22Rv1 (cell line): ENCODE data around the gene RPL3.

ENCODE experiments used
- ZFX ChIP-seq: fragments of 450-650 bp; IDR thresholded peaks from 2 replicates; pipeline ENCODE4 v1.6.1; 2017; ENCODE audit warnings: antibody characterized with exemption, borderline replicate concordance
- TF ChIP-seq, protein P1 (sequence below): fragments of 450-650 bp; IDR thresholded peaks from 2 replicates; pipeline ENCODE4 v1.5.1; 2017; ENCODE audit warnings: mild to moderate bottlenecking

DNA sequence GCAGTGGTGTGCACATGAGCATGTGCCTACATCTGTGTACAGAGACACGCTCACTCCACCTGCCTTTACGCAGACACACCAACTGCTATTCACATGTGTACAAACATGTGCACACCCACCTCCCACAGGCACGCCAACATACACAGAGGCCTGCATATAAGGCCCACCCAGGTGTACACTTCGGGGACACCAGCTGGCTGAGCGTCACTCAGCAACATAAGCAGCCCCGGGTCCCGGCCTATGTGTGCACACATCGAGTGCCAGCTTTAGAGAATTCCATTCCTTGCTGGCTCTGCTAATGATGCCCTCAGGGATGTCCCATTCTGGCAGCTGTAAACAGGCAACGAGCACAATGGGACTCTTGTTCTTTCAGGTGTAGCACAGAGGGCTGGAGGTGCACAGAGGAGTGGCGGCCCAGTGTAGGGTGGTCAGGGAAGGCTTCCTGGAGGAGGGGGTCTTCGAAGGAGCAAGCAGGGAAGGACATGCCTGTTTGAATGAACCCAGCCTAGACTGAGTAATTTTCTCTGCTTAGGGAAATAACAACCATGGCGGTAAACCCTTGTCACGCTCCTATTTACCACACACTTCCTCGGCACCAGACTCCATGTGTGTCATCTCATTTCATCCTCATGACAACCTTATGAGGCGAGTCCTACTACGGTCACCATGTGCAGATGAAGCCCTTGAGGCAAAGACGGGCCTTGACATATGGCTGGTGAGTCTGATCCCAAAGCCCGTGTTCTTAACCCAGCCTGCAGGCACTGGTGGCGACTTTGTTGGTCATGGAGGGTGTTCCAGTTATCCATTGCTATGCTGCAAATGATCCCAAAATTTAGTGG is 35.1 kb downstream of the RPL3 start:
- TF ChIP-seq, protein P1, sequence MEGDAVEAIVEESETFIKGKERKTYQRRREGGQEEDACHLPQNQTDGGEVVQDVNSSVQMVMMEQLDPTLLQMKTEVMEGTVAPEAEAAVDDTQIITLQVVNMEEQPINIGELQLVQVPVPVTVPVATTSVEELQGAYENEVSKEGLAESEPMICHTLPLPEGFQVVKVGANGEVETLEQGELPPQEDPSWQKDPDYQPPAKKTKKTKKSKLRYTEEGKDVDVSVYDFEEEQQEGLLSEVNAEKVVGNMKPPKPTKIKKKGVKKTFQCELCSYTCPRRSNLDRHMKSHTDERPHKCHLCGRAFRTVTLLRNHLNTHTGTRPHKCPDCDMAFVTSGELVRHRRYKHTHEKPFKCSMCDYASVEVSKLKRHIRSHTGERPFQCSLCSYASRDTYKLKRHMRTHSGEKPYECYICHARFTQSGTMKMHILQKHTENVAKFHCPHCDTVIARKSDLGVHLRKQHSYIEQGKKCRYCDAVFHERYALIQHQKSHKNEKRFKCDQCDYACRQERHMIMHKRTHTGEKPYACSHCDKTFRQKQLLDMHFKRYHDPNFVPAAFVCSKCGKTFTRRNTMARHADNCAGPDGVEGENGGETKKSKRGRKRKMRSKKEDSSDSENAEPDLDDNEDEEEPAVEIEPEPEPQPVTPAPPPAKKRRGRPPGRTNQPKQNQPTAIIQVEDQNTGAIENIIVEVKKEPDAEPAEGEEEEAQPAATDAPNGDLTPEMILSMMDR = no peak
- no peak for TF ChIP-seq ZFX
